Osteocyte (in vitro differentiated cells): Measurements from ENCODE around the gene JAM3. TPM values are rescaled to one million over a fixed set of nuclear protein-coding genes. Genes with fewer than 3 reads are reported as not detected.

Source experiments
- DNase-seq: peaks from one replicate; pipeline ENCODE4 v3.0.0; 2021; ENCODE audit warnings: mixed read lengths; ENCODE audit not compliant: unreplicated experiment; ENCODE audit errors: extremely low spot score
- H3K27ac Mint-ChIP-seq: one replicate; pipeline ENCODE4 v1.8.0; 2021; ENCODE audit warnings: mild to moderate bottlenecking, mixed read lengths; ENCODE audit not compliant: unreplicated experiment
- H3K27me3 Mint-ChIP-seq: one replicate; pipeline ENCODE4 v1.8.0; 2021; ENCODE audit warnings: mixed read lengths; ENCODE audit not compliant: unreplicated experiment
- H3K36me3 Mint-ChIP-seq: one replicate; pipeline ENCODE4 v1.8.0; 2021; ENCODE audit warnings: mixed read lengths; ENCODE audit not compliant: unreplicated experiment
- H3K4me1 Mint-ChIP-seq: one replicate; pipeline ENCODE4 v1.8.0; 2021; ENCODE audit warnings: mixed read lengths; ENCODE audit not compliant: unreplicated experiment
- H3K4me3 Mint-ChIP-seq: one replicate; pipeline ENCODE4 v1.8.0; 2021; ENCODE audit warnings: mild to moderate bottlenecking, moderate library complexity, mixed read lengths; ENCODE audit not compliant: unreplicated experiment
- H3K9me3 Mint-ChIP-seq: one replicate; pipeline ENCODE4 v1.8.0; 2021; ENCODE audit warnings: mixed read lengths; ENCODE audit not compliant: unreplicated experiment
- total RNA-seq: library from RNA; stranded (reverse); gene quantifications from 2 replicates; pipeline ENCODE4 v1.2.1, GENCODE V29; 2021
- TF ChIP-seq, protein P1 (sequence below): fragments of 200-600 bp; sonication (generic); IDR thresholded peaks from 2 replicates; pipeline ENCODE4 v1.5.0; 2021; ENCODE audit warnings: antibody characterized with exemption, mild to moderate bottlenecking, moderate library complexity

Gene JAM3
- total RNA-seq, 1 donor from 2014 or later = 177 TPM

DNA sequence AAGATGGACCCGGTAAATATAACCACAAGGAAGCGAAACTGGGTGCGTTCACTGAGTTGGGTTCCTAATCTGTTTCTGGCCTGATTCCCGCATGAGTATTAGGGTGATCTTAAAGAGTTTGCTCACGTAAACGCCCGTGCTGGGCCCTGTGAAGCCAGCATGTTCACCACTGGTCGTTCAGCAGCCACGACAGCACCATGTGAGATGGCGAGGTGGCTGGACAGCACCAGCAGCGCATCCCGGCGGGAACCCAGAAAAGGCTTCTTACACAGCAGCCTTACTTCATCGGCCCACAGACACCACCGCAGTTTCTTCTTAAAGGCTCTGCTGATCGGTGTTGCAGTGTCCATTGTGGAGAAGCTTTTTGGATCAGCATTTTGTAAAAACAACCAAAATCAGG is 80.5 kb downstream of the JAM3 start:
- Mint-ChIP-seq H3K27me3 (no peaks in the 10 kb centered on the region), H3K27ac (no peak overlapping the region), H3K4me1 (peaks cover 10% of the 10 kb centered on the region), H3K4me3 (no peak overlapping the region), H3K36me3 (peaks cover 45% of the 10 kb centered on the region), H3K9me3 (no peaks in the 10 kb centered on the region)
- no peak for DNase-seq
- TF ChIP-seq, protein P1, sequence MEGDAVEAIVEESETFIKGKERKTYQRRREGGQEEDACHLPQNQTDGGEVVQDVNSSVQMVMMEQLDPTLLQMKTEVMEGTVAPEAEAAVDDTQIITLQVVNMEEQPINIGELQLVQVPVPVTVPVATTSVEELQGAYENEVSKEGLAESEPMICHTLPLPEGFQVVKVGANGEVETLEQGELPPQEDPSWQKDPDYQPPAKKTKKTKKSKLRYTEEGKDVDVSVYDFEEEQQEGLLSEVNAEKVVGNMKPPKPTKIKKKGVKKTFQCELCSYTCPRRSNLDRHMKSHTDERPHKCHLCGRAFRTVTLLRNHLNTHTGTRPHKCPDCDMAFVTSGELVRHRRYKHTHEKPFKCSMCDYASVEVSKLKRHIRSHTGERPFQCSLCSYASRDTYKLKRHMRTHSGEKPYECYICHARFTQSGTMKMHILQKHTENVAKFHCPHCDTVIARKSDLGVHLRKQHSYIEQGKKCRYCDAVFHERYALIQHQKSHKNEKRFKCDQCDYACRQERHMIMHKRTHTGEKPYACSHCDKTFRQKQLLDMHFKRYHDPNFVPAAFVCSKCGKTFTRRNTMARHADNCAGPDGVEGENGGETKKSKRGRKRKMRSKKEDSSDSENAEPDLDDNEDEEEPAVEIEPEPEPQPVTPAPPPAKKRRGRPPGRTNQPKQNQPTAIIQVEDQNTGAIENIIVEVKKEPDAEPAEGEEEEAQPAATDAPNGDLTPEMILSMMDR = no peak

DNA sequence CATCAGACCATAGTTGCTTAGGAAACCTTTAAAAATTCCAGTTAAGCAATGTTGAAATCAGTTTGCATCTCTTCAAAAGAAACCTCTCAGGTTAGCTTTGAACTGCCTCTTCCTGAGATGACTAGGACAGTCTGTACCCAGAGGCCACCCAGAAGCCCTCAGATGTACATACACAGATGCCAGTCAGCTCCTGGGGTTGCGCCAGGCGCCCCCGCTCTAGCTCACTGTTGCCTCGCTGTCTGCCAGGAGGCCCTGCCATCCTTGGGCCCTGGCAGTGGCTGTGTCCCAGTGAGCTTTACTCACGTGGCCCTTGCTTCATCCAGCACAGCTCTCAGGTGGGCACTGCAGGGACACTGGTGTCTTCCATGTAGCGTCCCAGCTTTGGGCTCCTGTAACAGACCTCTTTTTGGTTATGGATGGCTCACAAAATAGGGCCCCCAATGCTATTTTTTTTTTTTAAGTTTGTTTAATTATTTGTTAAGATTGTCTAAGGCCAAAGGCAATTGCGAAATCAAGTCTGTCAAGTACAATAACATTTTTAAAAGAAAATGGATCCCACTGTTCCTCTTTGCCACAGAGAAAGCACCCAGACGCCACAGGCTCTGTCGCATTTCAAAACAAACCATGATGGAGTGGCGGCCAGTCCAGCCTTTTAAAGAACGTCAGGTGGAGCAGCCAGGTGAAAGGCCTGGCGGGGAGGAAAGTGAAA is 81.5 kb downstream of the JAM3 start:
- Mint-ChIP-seq H3K36me3 (peaks cover 45% of the 10 kb centered on the region), H3K27me3 (no peaks in the 10 kb centered on the region), H3K27ac (peak overlapping the region; percentile 62), H3K9me3 (no peaks in the 10 kb centered on the region), H3K4me3 (no peak overlapping the region), H3K4me1 (peaks cover 10% of the 10 kb centered on the region)
- DNase-seq = peak; percentile 60
- TF ChIP-seq, protein P1 = no peak

DNA sequence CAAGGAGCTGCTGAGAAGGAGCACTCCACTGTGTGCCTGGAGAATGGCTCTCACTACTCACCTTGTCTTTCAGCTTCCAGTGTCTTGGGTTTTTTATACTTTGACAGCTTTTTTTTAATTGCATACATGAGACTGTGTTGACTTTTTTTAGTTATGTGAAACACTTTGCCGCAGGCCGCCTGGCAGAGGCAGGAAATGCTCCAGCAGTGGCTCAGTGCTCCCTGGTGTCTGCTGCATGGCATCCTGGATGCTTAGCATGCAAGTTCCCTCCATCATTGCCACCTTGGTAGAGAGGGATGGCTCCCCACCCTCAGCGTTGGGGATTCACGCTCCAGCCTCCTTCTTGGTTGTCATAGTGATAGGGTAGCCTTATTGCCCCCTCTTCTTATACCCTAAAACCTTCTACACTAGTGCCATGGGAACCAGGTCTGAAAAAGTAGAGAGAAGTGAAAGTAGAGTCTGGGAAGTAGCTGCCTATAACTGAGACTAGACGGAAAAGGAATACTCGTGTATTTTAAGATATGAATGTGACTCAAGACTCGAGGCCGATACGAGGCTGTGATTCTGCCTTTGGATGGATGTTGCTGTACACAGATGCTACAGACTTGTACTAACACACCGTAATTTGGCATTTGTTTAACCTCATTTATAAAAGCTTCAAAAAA is 82.3 kb downstream of the JAM3 start:
- TF ChIP-seq, protein P1 = no peak
- Mint-ChIP-seq H3K36me3 (peaks cover 42% of the 10 kb centered on the region), H3K9me3 (no peaks in the 10 kb centered on the region), H3K27me3 (no peaks in the 10 kb centered on the region), H3K4me3 (no peak overlapping the region), H3K27ac (peak overlapping the region; percentile 62), H3K4me1 (peaks cover 10% of the 10 kb centered on the region)
- DNase-seq = peak; percentile 79

DNA sequence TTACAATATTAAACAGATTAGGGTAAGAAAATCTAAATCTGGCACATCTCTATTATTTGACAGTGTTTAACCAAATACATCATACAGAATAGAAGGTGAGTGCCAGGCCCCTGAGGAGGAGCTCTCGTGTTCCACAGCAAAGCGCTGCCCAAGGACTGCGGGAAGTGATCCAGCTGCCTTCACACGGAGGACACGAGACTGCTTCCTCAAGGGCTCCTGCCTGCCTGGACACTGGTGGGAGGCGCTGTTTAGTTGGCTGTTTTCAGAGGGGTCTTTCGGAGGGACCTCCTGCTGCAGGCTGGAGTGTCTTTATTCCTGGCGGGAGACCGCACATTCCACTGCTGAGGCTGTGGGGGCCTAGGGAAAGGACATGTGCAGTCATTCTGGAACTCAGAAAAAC is 83.8 kb downstream of the JAM3 start:
- H3K4me1 Mint-ChIP-seq = peaks cover 10% of the 10 kb centered on the region
- H3K9me3 Mint-ChIP-seq = no peaks in the 10 kb centered on the region
- H3K27ac Mint-ChIP-seq = no peak overlapping the region
- H3K4me3 Mint-ChIP-seq = no peak overlapping the region
- no peaks in the 10 kb centered on the region for H3K27me3 Mint-ChIP-seq
- TF ChIP-seq, protein P1 = no peak
- peak; percentile 73 for DNase-seq
- peaks cover 44% of the 10 kb centered on the region for H3K36me3 Mint-ChIP-seq

DNA sequence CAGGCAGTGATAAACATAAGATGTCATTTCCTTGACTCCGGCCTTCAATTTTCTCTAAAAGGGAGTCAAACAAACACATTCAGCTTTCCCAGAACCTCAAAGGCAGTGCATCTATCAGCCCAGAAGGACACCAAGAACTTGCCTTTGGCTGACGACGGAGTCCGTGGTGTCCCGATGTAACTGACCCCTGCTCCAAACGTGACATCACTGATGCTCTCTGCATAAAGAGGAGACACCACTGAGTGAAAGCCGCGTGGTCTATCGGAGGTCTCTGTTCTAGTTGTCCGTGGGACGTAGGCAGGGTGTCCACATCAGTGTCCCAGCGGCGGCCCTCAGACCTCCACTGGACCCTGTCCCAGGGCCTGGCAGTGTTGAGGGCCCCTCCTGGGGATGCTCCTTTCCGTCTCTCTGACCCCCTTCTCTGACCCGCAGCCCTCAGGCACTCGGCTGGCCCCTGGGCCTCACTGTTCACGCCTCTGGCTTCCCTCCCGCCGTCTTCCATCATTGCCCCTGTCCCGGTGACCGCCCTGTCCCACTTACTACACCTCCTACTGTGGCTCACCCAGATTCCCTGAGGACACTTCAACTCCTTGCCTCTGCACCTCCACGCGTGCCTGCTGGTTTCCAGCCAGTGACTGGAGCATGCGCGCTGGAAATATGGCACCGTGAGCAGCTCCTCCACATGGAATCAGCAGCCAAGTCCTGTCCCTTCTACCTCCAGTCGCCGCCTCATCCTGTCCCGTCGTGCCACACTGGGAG is 84.5 kb downstream of the JAM3 start:
- no peaks in the 10 kb centered on the region for H3K27me3 Mint-ChIP-seq
- peaks cover 43% of the 10 kb centered on the region for H3K36me3 Mint-ChIP-seq
- H3K27ac Mint-ChIP-seq = no peak overlapping the region
- peak; percentile 83 for DNase-seq
- no peaks in the 10 kb centered on the region for H3K9me3 Mint-ChIP-seq
- TF ChIP-seq, protein P1 = no peak
- H3K4me1 Mint-ChIP-seq = peaks cover 10% of the 10 kb centered on the region
- H3K4me3 Mint-ChIP-seq = no peak overlapping the region
